ENCODE results near the gene CCDC141.

CCDC141 gene

DNA sequence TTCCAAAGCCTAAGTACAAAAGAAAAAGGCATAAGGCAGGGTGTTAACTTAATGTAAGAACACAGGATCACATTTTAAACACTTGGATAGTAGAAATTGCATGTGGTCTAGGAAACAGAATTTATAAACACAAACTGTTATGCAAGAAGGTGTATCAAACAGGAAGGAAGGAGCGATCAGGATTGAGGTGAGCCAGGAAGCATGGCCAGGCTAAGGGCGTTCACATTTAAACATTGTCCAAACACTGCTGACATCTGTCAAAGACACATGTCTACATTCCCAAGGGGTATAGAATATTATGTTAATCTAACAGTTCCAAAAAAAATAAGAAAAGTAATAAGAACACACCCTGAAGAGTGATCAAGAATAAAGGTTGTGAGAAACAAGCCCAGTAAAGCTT is 71.3 kb downstream of the CCDC141 start:
- DNase-seq (ENCODE audit: low spot score) = no peak

DNA sequence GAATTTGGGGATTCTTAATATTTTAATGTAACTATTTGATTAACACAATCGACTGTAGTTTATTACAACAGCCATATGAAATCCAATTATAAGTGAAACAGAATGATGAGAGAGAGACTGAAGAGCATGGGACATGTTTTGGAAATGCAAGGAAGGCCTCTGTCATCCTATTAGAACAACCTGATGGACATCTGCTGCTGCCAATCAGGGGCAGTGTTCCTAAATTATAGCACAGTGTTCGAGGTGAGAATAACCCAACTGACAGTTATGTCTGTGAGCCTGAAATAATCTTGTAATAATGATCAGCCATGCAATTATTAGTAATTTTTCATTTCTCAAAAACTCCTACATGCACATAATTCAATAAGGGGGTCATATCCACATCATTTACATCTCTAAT is 73.6 kb downstream of the CCDC141 start:
- DNase-seq (ENCODE audit: low spot score) = no peak

- DNase-seq (ENCODE audit: low spot score) = no peak
Observed at GRCh38 chr2:178962805-178963433, 87.0 kb downstream of the CCDC141 start.

- no peak for DNase-seq (ENCODE audit: low spot score)
Observed at GRCh38 chr2:178962152-178962551, 87.8 kb downstream of the CCDC141 start.

- DNase-seq (ENCODE audit: low spot score) = no peak
Observed at GRCh38 chr2:178954049-178954448, 95.9 kb downstream of the CCDC141 start.

GRCh38 chr2:178951266-178952006 is 98.5 kb downstream of the CCDC141 start:
- DNase-seq (ENCODE audit: low spot score) = no peak

GRCh38 chr2:178949584-178949983 is 100.4 kb downstream of the CCDC141 start:
- DNase-seq (ENCODE audit: low spot score) = no peak

DNA sequence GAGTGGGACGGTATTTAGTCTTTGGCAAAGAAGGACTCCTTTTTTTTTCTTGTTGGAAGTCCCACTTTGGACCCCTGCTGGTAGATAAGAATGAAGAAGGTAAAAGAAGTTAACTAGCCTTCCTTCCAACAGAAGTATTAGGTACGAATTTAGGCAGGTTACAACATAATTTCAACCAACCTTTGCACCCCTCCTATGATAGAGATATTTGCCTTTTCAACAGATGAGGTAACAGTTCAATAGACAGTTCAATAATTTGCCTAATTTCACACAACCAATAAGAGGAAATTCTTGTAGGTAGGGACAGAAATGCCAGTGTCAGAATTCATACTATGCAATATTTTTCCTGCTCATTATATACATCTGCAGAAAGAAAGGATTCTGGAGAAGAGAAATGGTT is 100.8 kb downstream of the CCDC141 start:
- DNase-seq (ENCODE audit: low spot score) = no peak

DNA sequence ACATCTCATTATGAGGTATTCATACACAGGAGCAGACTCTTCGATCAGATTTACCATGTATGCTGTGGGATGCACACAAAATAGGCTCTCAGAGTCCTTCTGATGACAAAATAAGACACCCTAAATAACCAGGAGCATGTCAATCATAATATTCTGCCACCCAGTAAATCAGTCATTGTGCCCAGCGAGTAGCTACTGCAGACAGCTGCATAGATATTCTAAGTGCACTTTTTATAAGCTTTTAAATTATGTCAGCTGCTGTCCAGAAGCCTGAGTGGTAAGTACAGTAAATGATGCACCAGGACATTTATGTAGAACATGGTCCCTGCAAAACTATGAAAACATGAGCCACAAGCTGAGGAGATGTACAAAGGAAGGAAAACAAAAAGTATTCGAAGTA is 102.9 kb downstream of the CCDC141 start:
- no peak for DNase-seq (ENCODE audit: low spot score)

DNA sequence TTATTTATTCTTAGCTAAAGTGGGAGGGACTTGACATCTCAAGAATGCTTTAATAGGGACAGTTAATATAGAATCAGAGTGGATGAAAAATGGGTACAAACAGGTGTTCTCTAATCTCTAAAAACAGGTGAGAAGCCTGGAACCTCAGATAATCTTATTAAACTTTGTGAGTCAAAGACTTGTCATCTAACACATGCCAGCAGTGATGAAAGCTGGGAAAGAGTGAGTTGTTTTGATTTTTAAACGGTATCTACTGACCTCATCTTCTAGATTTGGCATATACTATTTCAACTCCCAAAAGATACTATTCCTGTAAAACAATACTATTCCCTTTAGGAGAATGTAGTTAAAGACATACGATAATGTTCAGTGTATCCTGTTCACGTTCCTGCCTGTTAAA is 103.4 kb downstream of the CCDC141 start:
- no peak for DNase-seq (ENCODE audit: low spot score)

- DNase-seq (ENCODE audit: low spot score) = no peak
Observed at GRCh38 chr2:178943745-178944144, 106.2 kb downstream of the CCDC141 start.

GRCh38 chr2:178934571-178934970 is 115.4 kb downstream of the CCDC141 start:
- no peak for DNase-seq (ENCODE audit: low spot score)

DNA sequence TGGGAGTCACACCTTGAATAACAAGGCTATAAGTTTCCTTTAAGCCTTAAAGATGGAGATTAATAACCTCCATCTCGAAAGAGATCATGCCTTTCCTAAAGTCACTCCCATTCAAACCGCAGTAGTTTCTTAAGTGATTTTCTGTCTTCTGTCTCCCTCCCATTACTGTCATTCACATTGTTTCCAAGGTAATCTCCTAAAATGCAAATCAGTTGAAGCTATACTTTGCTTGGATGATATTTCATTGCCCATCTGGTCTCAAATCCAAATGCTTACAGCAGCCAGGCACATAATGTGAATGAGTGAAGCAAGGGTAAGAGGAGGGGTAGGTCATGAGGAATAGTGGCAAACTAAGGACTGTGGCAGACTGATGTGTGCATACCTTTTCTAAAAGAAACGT is 116.4 kb downstream of the CCDC141 start:
- no peak for DNase-seq (ENCODE audit: low spot score)

GRCh38 chr2:178928077-178928476 is 121.9 kb downstream of the CCDC141 start:
- no peak for DNase-seq (ENCODE audit: low spot score)

DNA sequence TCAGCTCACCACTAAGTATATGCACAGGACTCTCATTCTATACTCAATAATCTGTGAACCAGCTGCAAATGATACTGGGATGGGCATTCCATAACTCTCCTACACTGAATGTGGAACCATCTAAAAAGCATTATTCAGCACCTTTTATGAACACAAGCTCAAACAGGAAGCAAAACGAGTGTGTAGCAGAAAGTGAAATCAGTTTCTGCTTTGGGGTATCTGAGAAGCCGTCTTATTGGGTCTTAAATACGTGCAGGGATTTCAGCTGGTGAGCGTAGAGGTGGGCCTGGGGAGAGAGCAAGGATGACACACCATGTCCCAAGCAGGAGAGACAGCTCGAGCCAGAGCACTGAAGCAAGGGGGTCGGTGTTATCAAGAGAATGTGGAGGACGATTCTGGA is 122.8 kb downstream of the CCDC141 start:
- DNase-seq (ENCODE audit: low spot score) = no peak

- DNase-seq (ENCODE audit: low spot score) = no peak
Observed at GRCh38 chr2:178924817-178925216, 125.1 kb downstream of the CCDC141 start.

DNA sequence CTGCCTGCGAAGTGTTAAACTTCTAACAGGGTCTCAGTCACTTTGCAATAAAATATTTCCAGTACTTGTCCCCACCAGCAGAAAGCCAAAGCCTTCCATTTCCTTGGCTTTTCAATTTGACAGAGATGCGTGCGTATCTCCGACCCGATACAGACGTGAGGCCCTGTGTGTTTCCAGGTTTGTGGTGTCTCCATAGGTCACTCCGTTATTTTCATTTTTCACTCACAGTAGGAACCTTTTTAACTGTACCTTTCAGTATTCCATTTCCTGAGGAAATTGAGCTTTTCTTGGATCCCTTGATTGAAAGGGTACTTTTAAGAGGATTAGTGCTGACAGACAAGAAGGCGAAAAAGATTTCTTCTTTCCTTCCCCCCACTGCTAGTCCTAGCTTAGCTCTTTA is 126.4 kb downstream of the CCDC141 start:
- DNase-seq (ENCODE audit: low spot score) = no peak

DNA sequence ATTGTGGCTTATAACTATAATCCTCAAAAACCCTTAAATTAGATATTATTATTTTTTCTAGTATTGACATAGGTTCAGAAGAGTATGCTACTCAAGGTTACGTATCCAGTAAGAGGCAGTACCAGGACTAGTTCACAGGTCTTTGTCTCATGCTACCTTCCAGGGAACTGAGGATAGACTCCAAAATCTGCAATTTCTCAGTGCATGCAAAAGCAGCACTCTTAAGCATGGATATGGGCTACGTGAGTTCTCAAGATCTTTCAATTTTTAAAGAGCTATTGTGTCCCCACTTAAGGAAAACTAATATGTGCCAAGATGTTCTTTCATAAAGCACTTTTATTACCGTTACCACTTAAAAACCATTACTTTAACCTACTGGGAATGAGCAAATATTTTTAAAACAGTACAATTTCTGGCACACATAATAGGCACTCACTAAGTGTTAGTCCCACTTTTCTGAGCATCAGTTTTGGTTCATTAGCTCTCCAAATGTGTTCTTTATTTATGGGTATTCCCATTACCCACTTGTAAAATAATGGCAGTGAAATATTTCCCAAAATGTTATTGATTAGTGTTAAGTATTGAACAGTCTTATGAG is 128.9 kb downstream of the CCDC141 start:
- DNase-seq (ENCODE audit: low spot score) = no peak

- no peak for DNase-seq (ENCODE audit: low spot score)
Observed at GRCh38 chr2:178917555-178917954, 132.4 kb downstream of the CCDC141 start.

GRCh38 chr2:178915423-178916173 is 134.3 kb downstream of the CCDC141 start:
- no peak for DNase-seq (ENCODE audit: low spot score)

DNA sequence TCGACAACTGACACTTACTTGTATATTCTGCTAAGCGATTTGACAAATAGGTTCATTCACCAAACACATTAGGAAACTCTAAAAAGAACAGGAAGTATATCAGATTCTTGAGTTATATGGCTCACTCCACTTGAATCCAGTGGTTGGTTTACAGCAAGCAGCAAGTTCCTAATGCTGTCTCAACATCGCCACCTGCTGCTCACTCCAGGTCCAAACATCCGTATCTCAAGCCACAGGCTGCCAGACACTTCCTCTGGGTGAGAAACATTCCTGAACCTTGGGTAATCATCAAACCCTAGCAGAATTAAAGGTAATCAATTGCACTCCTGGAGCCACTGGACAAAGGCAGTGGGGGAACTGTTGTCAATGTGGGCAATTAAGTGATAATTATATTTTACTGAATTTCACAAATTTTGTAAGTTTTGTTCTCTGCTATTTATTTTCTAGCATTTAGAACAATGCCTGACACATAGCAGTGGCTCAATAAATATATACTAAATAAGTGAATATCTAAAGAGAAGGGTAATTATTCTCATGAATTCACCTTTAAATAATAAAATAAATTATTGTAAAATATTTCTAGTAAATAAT is 135.6 kb downstream of the CCDC141 start:
- peak; percentile 85 for DNase-seq (ENCODE audit: low spot score)

- no peak for DNase-seq (ENCODE audit: low spot score)
Observed at GRCh38 chr2:178913049-178913441, 136.9 kb downstream of the CCDC141 start.

Data from kidney capillary endothelial cell (primary cell).